Measurements from ENCODE around the gene PGAM5. TPM values are rescaled to one million over a fixed set of nuclear protein-coding genes. Genes with fewer than 3 reads are reported as not detected.

Gene PGAM5
- total RNA-seq, 1 experiment from 2014 or later: 135 TPM

GRCh38 chr12:132746613-132747012 lies 36.0 kb downstream of the PGAM5 start:
- peaks cover 80% of the 10 kb centered on the region for H3K36me3 ChIP-seq (ENCODE audit: low read depth, low read length)
- H3K79me2 ChIP-seq (ENCODE audit: low read length): peaks cover 49% of the 10 kb centered on the region
- CTCF ChIA-PET: no interaction called here
- no peaks in the 10 kb centered on the region for H3K9me3 ChIP-seq (ENCODE audit: low read length)
- no peaks in the 10 kb centered on the region for H3K9me2 ChIP-seq (replicated peaks; ENCODE audit: low read length)
- peaks cover 30% of the 10 kb centered on the region; the same call in 1 of the 2 replicates for H4K20me1 ChIP-seq (ENCODE audit: low read length)
- intact Hi-C loops (cut with micrococcal nuclease): no loop called here
- BruUV-seq (replicated peaks): no TSS peak
- H3K9ac ChIP-seq (ENCODE audit: low read length): no peak overlapping the region
- H2AFZ ChIP-seq (ENCODE audit: low read length): no peak overlapping the region
- no peaks in the 10 kb centered on the region for H3F3A ChIP-seq (ENCODE audit: low read length, unreplicated experiment)
- H3K4me2 ChIP-seq (ENCODE audit: low read length): no peak overlapping the region
- POLR2A ChIA-PET (ENCODE audit: unreplicated experiment): no interaction called here
- ATAC-seq (no peak), DNase-seq (no peak)
- no peak overlapping the region for H3K27ac ChIP-seq (ENCODE audit: low read length)
- H3K4me3 ChIP-seq (ENCODE audit: low read length): no peak overlapping the region
- H3K27me3 ChIP-seq (ENCODE audit: low read length): no peaks in the 10 kb centered on the region
- no peaks in the 10 kb centered on the region for H3K4me1 ChIP-seq (ENCODE audit: insufficient read depth, low read length)
- no peak for TF ChIP-seq CTCF (conservative IDR thresholded peaks at IDR 0.05; ENCODE audit: low read depth, low read length)
- TF ChIP-seq EZH2phosphoT487 (IDR thresholded peaks at IDR 0.05; ENCODE audit: borderline replicate concordance, low read length): no peak
- no peak for TF ChIP-seq EZH2 (IDR thresholded peaks at IDR 0.05; ENCODE audit: low read length, unreplicated experiment)

- no peaks in the 10 kb centered on the region for H3K9me2 ChIP-seq (replicated peaks; ENCODE audit: low read length)
- no peaks in the 10 kb centered on the region for H3K27me3 ChIP-seq (ENCODE audit: low read length)
- no TSS peak for BruUV-seq (replicated peaks)
- no peak overlapping the region for H3K27ac ChIP-seq (ENCODE audit: low read length)
- H3K36me3 ChIP-seq (ENCODE audit: low read depth, low read length): peaks cover 75% of the 10 kb centered on the region
- peaks cover 22% of the 10 kb centered on the region; the same call in 1 of the 2 replicates for H4K20me1 ChIP-seq (ENCODE audit: low read length)
- no peaks in the 10 kb centered on the region for H3F3A ChIP-seq (ENCODE audit: low read length, unreplicated experiment)
- no peak for DNase-seq
- H3K4me2 ChIP-seq (ENCODE audit: low read length): no peak overlapping the region
- ChIA-PET POLR2A (ENCODE audit: unreplicated experiment) (no interaction called here), CTCF (no interaction called here)
- no peak overlapping the region for H3K4me3 ChIP-seq (ENCODE audit: low read length)
- intact Hi-C loops (cut with micrococcal nuclease): no loop called here
- H3K79me2 ChIP-seq (ENCODE audit: low read length): peaks cover 52% of the 10 kb centered on the region
- no peaks in the 10 kb centered on the region for H3K9me3 ChIP-seq (ENCODE audit: low read length)
- H2AFZ ChIP-seq (ENCODE audit: low read length): no peak overlapping the region
- no peak for TF ChIP-seq CTCF (conservative IDR thresholded peaks at IDR 0.05; ENCODE audit: low read depth, low read length)
- no peak for TF ChIP-seq EZH2phosphoT487 (IDR thresholded peaks at IDR 0.05; ENCODE audit: borderline replicate concordance, low read length)
- no peak for TF ChIP-seq EZH2 (IDR thresholded peaks at IDR 0.05; ENCODE audit: low read length, unreplicated experiment)
- H3K9ac ChIP-seq (ENCODE audit: low read length): no peak overlapping the region
- no peaks in the 10 kb centered on the region for H3K4me1 ChIP-seq (ENCODE audit: insufficient read depth, low read length)
- ATAC-seq: no peak
These were observed 36.8 kb downstream of the PGAM5 start for GRCh38 chr12:132747395-132747794.

GRCh38 chr12:132747896-132748295 lies 37.3 kb downstream of the PGAM5 start:
- no peak for ATAC-seq
- Histone ChIP-seq H3K79me2 (ENCODE audit: low read length) (peaks cover 52% of the 10 kb centered on the region), H3K36me3 (ENCODE audit: low read depth, low read length) (peaks cover 73% of the 10 kb centered on the region), H3K4me1 (ENCODE audit: insufficient read depth, low read length) (no peaks in the 10 kb centered on the region), H3K9me3 (ENCODE audit: low read length) (no peaks in the 10 kb centered on the region), H3K4me2 (ENCODE audit: low read length) (no peak overlapping the region), H3K9ac (ENCODE audit: low read length) (no peak overlapping the region), H3F3A (ENCODE audit: low read length, unreplicated experiment) (no peaks in the 10 kb centered on the region), H3K27ac (ENCODE audit: low read length) (no peak overlapping the region), H2AFZ (ENCODE audit: low read length) (no peak overlapping the region), H3K9me2 (replicated peaks; ENCODE audit: low read length) (no peaks in the 10 kb centered on the region), H3K27me3 (ENCODE audit: low read length) (no peaks in the 10 kb centered on the region), H3K4me3 (ENCODE audit: low read length) (no peak overlapping the region), H4K20me1 (ENCODE audit: low read length) (peaks cover 20% of the 10 kb centered on the region)
- TF ChIP-seq EZH2 (IDR thresholded peaks at IDR 0.05; ENCODE audit: low read length, unreplicated experiment): no peak
- TF ChIP-seq EZH2phosphoT487 (IDR thresholded peaks at IDR 0.05; ENCODE audit: borderline replicate concordance, low read length): no peak
- TF ChIP-seq CTCF (conservative IDR thresholded peaks at IDR 0.05; ENCODE audit: low read depth, low read length): no peak
- TSS peak; percentile 13 for BruUV-seq (replicated peaks)
- ChIA-PET POLR2A (ENCODE audit: unreplicated experiment) (no interaction called here), CTCF (interaction anchor here (0.7 kb wide), 1 partner anchor 21 kb away, joined by 3 read pairs; no protein-coding TSS in a partner anchor)
- intact Hi-C loops (cut with micrococcal nuclease): no loop called here
- DNase-seq: no peak
